HG03108 (cell line): ENCODE data around the gene IER2.
A peak's percentile ranks its signal among the peaks of the same experiment; 100 is the strongest.
"Not testable (repeated sequence)": the region's sequence is repeated elsewhere in the genome, so short reads cannot be mapped to it uniquely, and the experiment has no call there.

ENCODE experiments used
- ATAC-seq: cut with Tn5 transposase; IDR thresholded peaks from one replicate; pipeline ENCODE4 v1.9.1; 2021; ENCODE audit warnings: moderate library complexity; ENCODE audit not compliant: unreplicated experiment

Gene IER2

GRCh38 chr19:13138171-13138915 is 11.9 kb upstream of the IER2 start:
- no peak for ATAC-seq

- ATAC-seq: no peak
Measured at GRCh38 chr19:13138916-13139198, 11.4 kb upstream of the IER2 start.

- ATAC-seq: no peak
Measured at GRCh38 chr19:13139633-13140311, 10.4 kb upstream of the IER2 start.

- ATAC-seq: no peak
Measured at GRCh38 chr19:13146763-13147563, 3.2 kb upstream of the IER2 start.

GRCh38 chr19:13149173-13149627 is 1.0 kb upstream of the IER2 start:
- not testable (repeated sequence) for ATAC-seq

- no peak for ATAC-seq
Measured at GRCh38 chr19:13149628-13150186, 504 bp upstream of the IER2 start.

- no peak for ATAC-seq
Measured at GRCh38 chr19:13150931-13151604, 857 bp downstream of the IER2 start.

DNA sequence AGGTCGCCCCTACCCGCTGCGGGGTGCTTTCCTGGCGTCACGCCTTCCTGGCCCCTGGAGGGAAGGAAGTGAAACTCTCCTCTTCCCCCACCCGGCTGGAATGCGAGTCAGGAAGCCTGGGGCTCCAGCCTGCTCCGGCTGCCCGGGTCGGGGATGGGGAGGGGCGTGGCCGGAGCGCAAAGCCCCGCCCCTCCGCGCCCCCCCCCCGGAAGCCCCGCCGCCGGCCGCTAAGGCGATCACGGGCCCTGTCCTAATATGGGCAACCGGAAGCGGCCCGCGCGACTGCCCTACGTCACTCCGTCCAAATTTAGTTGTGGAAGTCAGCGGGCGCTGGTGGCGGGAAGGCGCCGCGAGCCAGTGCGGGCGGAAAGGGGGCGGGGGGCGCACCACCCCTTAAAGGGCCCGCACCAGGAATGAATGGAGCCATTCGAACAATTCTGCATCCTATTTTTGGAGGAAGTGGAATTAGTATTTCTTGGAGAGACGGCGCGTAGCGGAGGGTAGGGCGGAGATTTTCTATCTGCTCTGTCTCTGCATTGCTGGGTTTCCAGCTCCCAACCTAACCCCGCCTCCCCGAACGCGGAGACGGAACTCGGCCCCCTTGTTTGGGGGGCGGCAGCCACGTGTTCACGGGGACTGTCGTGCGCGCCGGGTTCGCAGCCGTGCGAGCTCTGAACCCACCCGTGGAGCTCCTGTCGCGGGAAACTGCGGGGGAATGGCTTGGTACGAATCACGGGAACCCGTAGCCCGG is 1.6 kb downstream of the IER2 start:
- ATAC-seq: peak; percentile 31

- peak; percentile 6 for ATAC-seq
Measured at GRCh38 chr19:13152356-13152973, 2.3 kb downstream of the IER2 start.

DNA sequence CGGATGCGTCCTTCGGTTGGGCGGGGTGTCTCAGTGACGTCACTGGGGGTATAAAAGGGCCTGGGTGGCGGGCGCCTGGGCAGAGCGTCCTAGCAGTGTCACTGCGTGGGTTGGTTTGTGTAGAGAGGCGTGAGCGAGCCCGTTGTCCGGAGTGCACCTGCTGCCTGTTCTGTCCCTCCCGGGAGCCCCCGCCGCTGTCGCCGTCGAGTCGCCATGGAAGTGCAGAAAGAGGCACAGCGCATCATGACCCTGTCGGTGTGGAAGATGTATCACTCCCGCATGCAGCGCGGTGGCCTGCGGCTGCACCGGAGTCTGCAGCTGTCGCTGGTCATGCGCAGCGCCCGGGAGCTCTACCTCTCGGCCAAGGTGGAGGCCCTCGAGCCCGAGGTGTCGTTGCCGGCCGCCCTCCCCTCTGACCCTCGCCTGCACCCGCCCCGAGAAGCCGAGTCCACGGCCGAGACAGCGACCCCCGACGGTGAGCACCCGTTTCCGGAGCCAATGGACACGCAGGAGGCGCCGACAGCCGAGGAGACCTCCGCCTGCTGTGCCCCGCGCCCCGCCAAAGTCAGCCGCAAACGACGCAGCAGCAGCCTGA is 2.9 kb downstream of the IER2 start:
- peak; percentile 20 for ATAC-seq

DNA sequence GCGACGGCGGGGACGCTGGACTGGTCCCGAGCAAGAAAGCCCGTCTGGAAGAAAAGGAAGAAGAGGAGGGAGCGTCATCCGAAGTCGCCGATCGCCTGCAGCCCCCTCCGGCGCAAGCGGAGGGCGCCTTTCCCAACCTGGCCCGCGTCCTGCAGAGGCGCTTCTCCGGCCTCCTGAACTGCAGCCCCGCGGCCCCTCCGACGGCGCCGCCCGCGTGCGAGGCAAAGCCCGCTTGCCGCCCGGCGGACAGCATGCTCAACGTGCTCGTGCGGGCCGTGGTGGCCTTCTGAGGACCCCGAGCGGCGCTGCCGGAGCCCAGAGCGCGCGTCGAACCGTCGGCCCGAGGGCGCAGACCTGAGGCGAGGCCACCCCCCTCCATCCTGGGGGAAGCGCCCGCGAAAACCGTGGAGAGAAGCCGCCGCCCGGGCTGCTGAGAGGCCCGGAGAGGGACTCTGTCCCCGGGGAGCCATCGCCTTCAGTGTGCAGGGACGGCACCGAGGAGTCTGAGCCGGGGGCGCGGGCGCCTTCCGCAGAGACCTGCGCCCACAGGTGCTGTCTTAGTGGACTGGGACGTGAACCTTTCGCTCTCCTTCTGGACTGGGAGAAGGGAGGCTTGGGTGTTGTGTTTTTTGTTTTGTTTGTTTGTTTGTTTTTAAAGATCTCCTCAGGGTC is 3.5 kb downstream of the IER2 start:
- no peak for ATAC-seq

DNA sequence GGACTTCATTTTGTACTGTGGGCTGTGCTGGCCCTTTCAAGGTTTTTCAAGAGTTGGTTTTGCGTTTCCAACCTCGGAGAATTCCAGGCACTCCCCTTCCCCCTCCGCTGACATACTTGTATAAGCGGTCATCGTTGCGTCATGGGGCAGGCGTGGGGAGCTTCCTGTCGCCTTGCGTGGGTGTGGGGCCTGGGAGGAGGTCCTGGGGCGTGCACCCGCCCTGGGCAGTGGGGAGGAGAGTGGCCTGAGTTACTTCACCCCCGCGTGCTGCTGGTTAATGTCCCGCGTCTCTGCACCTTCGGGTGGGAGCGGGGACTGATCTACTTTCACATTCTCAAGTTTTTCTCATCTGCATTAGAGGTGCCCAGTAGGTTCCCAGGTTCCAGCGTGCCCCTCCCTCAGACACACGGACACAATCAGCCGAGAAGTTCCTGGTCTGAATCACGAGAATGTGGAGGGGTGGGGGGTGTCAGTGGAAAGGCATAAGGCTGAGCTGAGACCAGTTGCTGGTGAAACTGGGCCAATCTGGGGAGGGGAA is 4.1 kb downstream of the IER2 start:
- ATAC-seq: no peak

GRCh38 chr19:13154911-13155471 is 4.8 kb downstream of the IER2 start:
- no peak for ATAC-seq

DNA sequence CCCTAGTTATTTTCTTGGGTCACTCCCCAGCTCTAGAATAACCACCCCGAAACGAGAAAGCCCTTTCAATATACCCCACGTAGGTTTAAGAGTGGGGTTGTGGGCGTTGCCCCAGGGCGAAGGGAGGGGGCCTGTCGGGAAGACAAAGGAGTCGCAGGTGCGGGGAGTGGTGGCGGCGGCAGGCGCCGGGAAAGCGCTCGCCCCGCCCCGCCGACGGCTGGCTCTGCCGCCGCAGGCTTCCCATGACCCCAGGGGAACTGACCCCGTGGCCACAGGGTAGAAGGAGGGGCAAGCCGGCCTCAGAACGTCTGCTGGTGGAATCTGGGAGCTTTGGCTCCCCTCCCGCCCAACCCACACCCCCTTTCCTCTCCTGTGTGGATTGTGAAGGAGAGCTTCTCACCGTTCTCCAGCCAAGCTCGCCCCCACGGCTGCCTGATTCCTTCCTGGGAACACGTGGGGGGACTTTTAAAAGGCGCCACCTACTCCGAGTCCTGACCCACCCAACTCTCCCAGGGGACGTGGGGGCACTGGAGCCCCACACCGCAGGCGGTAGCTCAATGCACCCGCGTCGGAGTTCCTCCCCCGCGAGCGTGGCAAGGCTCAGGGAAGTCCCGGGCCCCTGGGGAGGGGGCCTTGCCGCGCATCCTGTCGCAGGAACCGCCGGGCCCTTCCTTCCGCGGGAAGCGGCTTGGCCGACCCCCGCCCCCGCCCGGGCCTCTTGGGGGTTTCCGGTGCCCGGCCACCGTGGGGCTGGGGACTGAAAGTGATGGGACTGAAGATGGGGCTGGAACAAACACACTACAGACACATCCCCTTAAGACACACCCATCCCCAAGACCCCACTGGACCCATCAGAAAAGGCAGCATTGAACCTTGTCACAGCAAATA is 5.5 kb downstream of the IER2 start:
- no peak for ATAC-seq

DNA sequence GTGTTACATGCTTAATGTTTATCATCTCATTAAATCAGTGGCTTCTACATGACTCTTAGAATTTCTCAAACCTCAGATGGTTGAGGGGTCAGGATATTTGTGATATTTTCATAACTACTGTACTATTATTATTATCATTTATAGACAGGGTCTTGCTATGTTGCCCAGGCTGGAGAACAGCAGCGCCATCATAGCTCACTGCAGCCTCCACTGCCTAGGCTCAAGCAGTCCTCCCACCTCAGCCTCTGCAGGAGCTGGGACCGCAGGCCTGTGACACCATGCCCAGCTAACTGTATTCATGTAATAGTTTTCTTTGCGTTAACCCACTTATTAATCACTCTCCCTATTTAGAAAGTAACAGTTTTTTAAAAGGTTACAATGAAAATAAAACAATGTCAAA is 9.5 kb downstream of the IER2 start:
- ATAC-seq: no peak

DNA sequence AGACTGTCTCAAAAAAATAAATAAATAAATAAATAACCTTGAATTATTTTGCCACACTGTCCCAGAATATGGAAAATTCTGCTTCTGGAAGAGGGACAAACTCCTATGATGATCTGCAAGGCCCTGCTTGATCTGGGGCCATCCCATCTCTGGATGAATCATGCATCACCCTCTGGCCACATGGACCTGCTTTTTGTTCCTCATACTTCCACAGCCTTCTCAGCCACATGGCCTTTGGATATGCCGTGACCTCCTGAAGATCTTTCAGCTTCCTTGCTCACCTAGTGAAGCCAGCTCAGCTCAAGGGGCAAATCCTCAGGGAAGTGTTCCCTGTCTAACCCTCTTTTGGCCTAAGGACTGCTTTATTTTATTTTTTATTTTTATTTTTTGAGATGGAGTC is 10.3 kb downstream of the IER2 start:
- no peak for ATAC-seq
